Gastroesophageal sphincter (tissue), 4 donors: ENCODE results near the gene TET3. TPM values are rescaled to one million over a fixed set of nuclear protein-coding genes. Genes with fewer than 3 reads are reported as not detected.
A peak's percentile ranks its signal among the peaks of the same experiment; 100 is the strongest.

Experiments
- ATAC-seq: fragments of 150-250 bp; one replicate; pipeline ENCODE4 v1.9.1; 2016; ENCODE audit warnings: mild to moderate bottlenecking, moderate library complexity
- H3K27ac ChIP-seq, 4 donors: fragments of 200-600 bp; sonication (generic) in 3 of 4; 1 replicate in 3 of 4; 2 replicates in 1 of 4; pipeline ENCODE4 v1.5.1; 2016 to 2019
- H3K27me3 ChIP-seq: fragments of 200-600 bp; sonication (generic); one replicate; pipeline ENCODE4 v1.5.1; 2019
- H3K36me3 ChIP-seq, 2 donors: fragments of 200-600 bp; sonication (generic); one replicate each; pipeline ENCODE4 v1.5.1; 2019; ENCODE audit warnings: control low read depth in 1 of 2
- H3K4me1 ChIP-seq, 3 donors: fragments of 200-600 bp; sonication (generic); 1 replicate in 2 of 3; 2 replicates in 1 of 3; pipeline ENCODE4 v1.5.1; 2016 to 2019; ENCODE audit warnings: control low read depth in 2 of 3
- H3K4me3 ChIP-seq, 2 donors: fragments of 200-600 bp; sonication (generic); one replicate each; pipeline ENCODE4 v1.5.1; 2019; ENCODE audit warnings: mild to moderate bottlenecking in 1 of 2, moderate library complexity in 1 of 2
- H3K9me3 ChIP-seq, 3 donors: fragments of 200-600 bp; sonication (generic); one replicate each; pipeline ENCODE4 v1.5.1; 2017 to 2019; ENCODE audit warnings: control low read depth in 2 of 3
- EP300 ChIP-seq: sonication (generic); formaldehyde crosslinking; IDR thresholded peaks from one replicate; pipeline ENCODE4 v1.6.1; 2017; ENCODE audit warnings: antibody characterized with exemption, mild to moderate bottlenecking
- POLR2A ChIP-seq, 2 donors: fragments of 450-650 bp; IDR thresholded peaks; one replicate each; pipeline ENCODE4 v1.6.1; 2017; ENCODE audit warnings: antibody characterized with exemption in 2 of 2, mild to moderate bottlenecking in 2 of 2, moderate library complexity in 1 of 2
- POLR2AphosphoS5 ChIP-seq: sonication (generic); formaldehyde crosslinking; IDR thresholded peaks from one replicate; pipeline ENCODE4 v1.6.1; 2017; ENCODE audit warnings: antibody characterized with exemption
- WGBS, 2 donors: methylation state at CpG; one replicate each; pipeline ENCODE4 v1.1.5; 2018; ENCODE audit warnings: low coverage in 1 of 2; 5-methylcytosine and 5-hydroxymethylcytosine counted together
- total RNA-seq, 4 donors: library from RNA; depleted of rRNA; stranded (reverse); fragments of >200 nt; gene quantifications; one replicate each; pipeline ENCODE4 v1.1.0, GENCODE V29; 2016
- TF ChIP-seq, protein P1 (sequence below), 4 experiments: fragments of 200-600 bp in 2 of 4; fragments of 450-650 bp in 2 of 4; sonication (generic) in 1 of 4; IDR thresholded peaks; one replicate each; pipeline ENCODE4 v1.5.1; 2017 to 2019; ENCODE audit warnings: antibody characterized with exemption in 4 of 4, mild to moderate bottlenecking in 2 of 4, moderate library complexity in 2 of 4

Gene TET3
- total RNA-seq, 4 donors from 2014 or later, result 3.3 to 8.9 (median 5.8) TPM

- peak; percentile 68 for ATAC-seq
- H3K36me3 ChIP-seq, result peaks cover 0 to 97% of the 10 kb centered on the region in 2 donors
- TF ChIP-seq, protein P1, sequence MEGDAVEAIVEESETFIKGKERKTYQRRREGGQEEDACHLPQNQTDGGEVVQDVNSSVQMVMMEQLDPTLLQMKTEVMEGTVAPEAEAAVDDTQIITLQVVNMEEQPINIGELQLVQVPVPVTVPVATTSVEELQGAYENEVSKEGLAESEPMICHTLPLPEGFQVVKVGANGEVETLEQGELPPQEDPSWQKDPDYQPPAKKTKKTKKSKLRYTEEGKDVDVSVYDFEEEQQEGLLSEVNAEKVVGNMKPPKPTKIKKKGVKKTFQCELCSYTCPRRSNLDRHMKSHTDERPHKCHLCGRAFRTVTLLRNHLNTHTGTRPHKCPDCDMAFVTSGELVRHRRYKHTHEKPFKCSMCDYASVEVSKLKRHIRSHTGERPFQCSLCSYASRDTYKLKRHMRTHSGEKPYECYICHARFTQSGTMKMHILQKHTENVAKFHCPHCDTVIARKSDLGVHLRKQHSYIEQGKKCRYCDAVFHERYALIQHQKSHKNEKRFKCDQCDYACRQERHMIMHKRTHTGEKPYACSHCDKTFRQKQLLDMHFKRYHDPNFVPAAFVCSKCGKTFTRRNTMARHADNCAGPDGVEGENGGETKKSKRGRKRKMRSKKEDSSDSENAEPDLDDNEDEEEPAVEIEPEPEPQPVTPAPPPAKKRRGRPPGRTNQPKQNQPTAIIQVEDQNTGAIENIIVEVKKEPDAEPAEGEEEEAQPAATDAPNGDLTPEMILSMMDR (IDR thresholded peaks at IDR 0.05), result no peak
- no peak for TF ChIP-seq POLR2A (IDR thresholded peaks at IDR 0.05)
- TF ChIP-seq POLR2AphosphoS5, result peak; percentile 14
- TF ChIP-seq EP300, result no peak
Observed at GRCh38 chr2:73952499-73953446, 31.9 kb upstream of the TET3 start.

GRCh38 chr2:73956218-73956865, 28.4 kb upstream of the TET3 start:
- peaks cover 0 to 16% (median 0%) of the 10 kb centered on the region in 3 donors for H3K4me1 ChIP-seq
- WGBS, 2 donors, result 91 to 93% methylated on average over 4 to 5 of the region's 5 CpGs
- no peak for ATAC-seq

More at GRCh38 chr2:73952499-73953446, 31.9 kb upstream of the TET3 start:
- Histone ChIP-seq H3K27me3 (no peaks in the 10 kb centered on the region), H3K9me3 (no peaks in the 10 kb centered on the region), H3K27ac (no peak overlapping the region), H3K4me1 (peaks cover 0 to 23% (median 0%) of the 10 kb centered on the region in 3 donors), H3K4me3 (no peak overlapping the region)
- 58 to 59% methylated on average over 3 to 12 of the region's 12 CpGs for WGBS, 2 donors

GRCh38 chr2:73961274-73961673, 23.4 kb upstream of the TET3 start:
- H3K27me3 ChIP-seq, result no peaks in the 10 kb centered on the region
- H3K36me3 ChIP-seq, result peaks cover 0 to 48% of the 10 kb centered on the region in 2 donors
- H3K4me1 ChIP-seq, result no peaks in the 10 kb centered on the region
- H3K9me3 ChIP-seq, result peaks cover 0 to 4% (median 0%) of the 10 kb centered on the region in 3 donors
- no peak for ATAC-seq
- H3K4me3 ChIP-seq, result no peak overlapping the region
- no peak overlapping the region for H3K27ac ChIP-seq
- TF ChIP-seq POLR2AphosphoS5 (no peak), POLR2A (IDR thresholded peaks at IDR 0.05) (no peak), EP300 (no peak)
- TF ChIP-seq, protein P1 (IDR thresholded peaks at IDR 0.05), result no peak
- WGBS, 2 donors, result 88 to 90% methylated on average over 3 to 4 of the region's 4 CpGs

More at GRCh38 chr2:73956218-73956865, 28.4 kb upstream of the TET3 start:
- Histone ChIP-seq H3K27me3 (no peaks in the 10 kb centered on the region), H3K4me3 (no peak overlapping the region), H3K27ac (no peak overlapping the region), H3K36me3 (peaks cover 0 to 88% of the 10 kb centered on the region in 2 donors), H3K9me3 (no peaks in the 10 kb centered on the region)
- no peak for TF ChIP-seq POLR2A (IDR thresholded peaks at IDR 0.05)
- TF ChIP-seq, protein P1 (IDR thresholded peaks at IDR 0.05), result no peak
- TF ChIP-seq POLR2AphosphoS5, result no peak
- no peak for TF ChIP-seq EP300

DNA sequence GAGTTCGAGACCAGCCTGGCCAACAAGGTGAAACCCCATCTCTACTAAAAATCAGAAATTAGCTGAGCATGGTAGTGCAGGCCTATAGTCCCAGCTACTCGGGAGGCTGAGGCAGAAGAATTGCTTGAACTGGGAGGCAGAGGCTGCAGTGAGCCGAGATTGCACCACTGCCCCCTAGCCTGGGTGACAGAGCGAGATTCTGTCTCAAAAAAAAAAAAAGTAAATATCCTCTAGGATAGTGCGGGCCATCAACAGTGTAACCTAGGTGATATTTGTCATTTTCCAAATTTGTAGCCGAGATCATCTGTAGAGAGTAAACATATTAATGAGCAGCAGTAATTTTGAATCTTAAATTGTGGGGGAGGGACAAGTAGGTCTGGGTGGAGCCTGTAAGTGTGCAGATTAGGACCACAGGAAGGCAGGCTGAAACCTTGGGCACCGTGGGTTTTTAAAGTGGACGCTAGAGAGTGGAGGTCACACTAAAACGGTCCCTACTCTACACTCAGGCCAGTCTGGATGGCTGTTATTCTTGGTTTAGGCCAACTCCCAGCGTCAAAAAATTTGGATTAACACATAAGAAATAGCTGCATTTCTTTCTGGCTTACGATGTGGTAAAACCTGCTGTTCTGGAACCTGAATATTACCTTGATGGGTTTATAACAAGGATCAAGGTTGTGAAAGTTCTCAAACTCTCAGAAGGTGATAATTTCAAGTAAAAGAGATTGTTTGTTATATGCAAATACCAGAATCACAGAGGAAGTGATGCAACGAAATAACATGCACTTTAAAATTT, 22.7 kb upstream of the TET3 start:
- peaks cover 0 to 41% of the 10 kb centered on the region in 2 donors for H3K36me3 ChIP-seq
- no peaks in the 10 kb centered on the region for H3K4me1 ChIP-seq
- H3K27ac ChIP-seq, result no peak overlapping the region
- 84 to 86% methylated on average over 10 to 11 of the region's 12 CpGs for WGBS, 2 donors
- H3K4me3 ChIP-seq, result no peak overlapping the region
- peaks cover 0 to 4% (median 0%) of the 10 kb centered on the region in 3 donors for H3K9me3 ChIP-seq
- no peak for ATAC-seq
- no peaks in the 10 kb centered on the region for H3K27me3 ChIP-seq
- TF ChIP-seq EP300 (no peak), POLR2A (IDR thresholded peaks at IDR 0.05) (no peak), POLR2AphosphoS5 (no peak)
- TF ChIP-seq, protein P1 (IDR thresholded peaks at IDR 0.05), result no peak
